ENCODE measurements around the gene PALM3. TPM values are rescaled to one million over a fixed set of nuclear protein-coding genes. Genes with fewer than 3 reads are reported as not detected.

PALM3 gene
- total RNA-seq, 2 experiments from 2014 or later = not detected

DNA sequence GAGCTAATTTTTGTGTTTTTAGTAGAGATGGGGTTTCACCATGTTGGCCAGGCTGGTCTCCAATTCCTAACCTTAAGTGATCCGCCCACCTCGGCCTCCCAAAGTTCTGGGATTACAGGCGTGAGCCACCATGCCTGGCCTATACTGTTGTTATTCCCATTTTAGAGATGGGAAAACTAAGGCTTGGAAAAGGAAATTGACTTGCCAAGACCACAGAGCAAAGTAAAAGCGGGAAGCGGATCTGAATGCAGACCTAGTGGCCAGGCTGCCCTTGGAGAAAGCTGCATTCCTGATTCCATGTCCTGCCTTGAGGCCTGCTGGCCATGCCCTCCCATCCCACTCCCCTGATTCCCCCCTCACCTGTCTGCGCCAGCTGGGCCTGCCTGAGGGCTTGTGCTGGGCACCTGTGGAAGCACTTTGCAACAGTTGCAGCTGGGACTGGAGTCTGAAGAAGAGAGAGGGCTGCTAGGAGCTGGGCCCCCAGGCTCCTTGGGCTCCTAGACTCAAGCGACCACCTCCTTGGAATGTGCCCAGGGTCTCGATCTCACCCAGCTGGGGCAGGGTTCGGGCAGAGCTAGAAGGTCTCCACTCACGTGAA is 5.7 kb downstream of the PALM3 start:
- H3K4me1 Mint-ChIP-seq (ENCODE audit: low read depth) = peaks cover 16% of the 10 kb centered on the region
- POLR2A ChIA-PET = interaction anchor here (0.7 kb wide), 1 partner anchor 339 kb away, joined by 3 read pairs; no protein-coding TSS in a partner anchor
- peaks cover 31% of the 10 kb centered on the region for H3K27me3 Mint-ChIP-seq
- H3K9me3 Mint-ChIP-seq = no peaks in the 10 kb centered on the region
- TF ChIP-seq, protein P1, sequence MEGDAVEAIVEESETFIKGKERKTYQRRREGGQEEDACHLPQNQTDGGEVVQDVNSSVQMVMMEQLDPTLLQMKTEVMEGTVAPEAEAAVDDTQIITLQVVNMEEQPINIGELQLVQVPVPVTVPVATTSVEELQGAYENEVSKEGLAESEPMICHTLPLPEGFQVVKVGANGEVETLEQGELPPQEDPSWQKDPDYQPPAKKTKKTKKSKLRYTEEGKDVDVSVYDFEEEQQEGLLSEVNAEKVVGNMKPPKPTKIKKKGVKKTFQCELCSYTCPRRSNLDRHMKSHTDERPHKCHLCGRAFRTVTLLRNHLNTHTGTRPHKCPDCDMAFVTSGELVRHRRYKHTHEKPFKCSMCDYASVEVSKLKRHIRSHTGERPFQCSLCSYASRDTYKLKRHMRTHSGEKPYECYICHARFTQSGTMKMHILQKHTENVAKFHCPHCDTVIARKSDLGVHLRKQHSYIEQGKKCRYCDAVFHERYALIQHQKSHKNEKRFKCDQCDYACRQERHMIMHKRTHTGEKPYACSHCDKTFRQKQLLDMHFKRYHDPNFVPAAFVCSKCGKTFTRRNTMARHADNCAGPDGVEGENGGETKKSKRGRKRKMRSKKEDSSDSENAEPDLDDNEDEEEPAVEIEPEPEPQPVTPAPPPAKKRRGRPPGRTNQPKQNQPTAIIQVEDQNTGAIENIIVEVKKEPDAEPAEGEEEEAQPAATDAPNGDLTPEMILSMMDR (IDR thresholded peaks at IDR 0.05) = no peak
- CTCF ChIA-PET = interaction anchor here (1.1 to 7.0 kb wide), 6 partner anchors 7 to 176 kb away, joined by 3 to 86 read pairs (median 14); partner anchors contain the start of gene MISP3
- ATAC-seq (no peak), DNase-seq (no peak)
- peaks cover 15% of the 10 kb centered on the region for H3K36me3 Mint-ChIP-seq (ENCODE audit: low read depth)
- H3K4me3 Mint-ChIP-seq = no peak overlapping the region
- no peak overlapping the region for H3K27ac Mint-ChIP-seq
- intact Hi-C loops (cut with micrococcal nuclease) = no loop called here

DNA sequence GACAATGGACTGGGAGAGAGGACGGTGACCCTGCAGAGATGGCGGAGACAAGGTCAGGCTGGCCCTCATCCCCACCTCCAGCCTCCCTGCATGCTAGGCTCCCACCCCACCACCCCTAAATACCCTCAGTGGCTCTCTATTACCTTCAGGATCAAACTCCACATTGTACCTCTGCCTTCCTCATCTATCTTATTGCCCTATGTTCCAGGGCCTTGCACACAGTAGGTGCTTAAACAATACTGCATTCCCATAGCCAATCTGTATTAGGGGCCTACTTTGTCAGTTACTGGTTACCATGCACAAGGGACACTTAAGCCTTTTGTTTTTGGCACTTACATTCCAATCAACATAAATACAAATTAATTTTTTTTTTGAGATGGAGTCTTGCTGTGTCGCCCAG is 6.5 kb downstream of the PALM3 start:
- intact Hi-C loops (cut with micrococcal nuclease) = no loop called here
- H3K9me3 Mint-ChIP-seq = no peaks in the 10 kb centered on the region
- CTCF ChIA-PET = interaction anchor here (1.2 to 7.0 kb wide), 2 partner anchors 16 to 20 kb away, joined by 3 to 86 read pairs; partner anchors contain the start of gene MISP3
- DNase-seq (no peak), ATAC-seq (no peak)
- no peak overlapping the region for H3K4me3 Mint-ChIP-seq
- POLR2A ChIA-PET = interaction anchor here (1.1 kb wide), 1 partner anchor 176 kb away, joined by 4 read pairs; no protein-coding TSS in a partner anchor
- peaks cover 18% of the 10 kb centered on the region for H3K36me3 Mint-ChIP-seq (ENCODE audit: low read depth)
- H3K27me3 Mint-ChIP-seq = peaks cover 27% of the 10 kb centered on the region
- TF ChIP-seq, protein P1 (IDR thresholded peaks at IDR 0.05) = no peak
- no peak overlapping the region for H3K27ac Mint-ChIP-seq
- peaks cover 16% of the 10 kb centered on the region for H3K4me1 Mint-ChIP-seq (ENCODE audit: low read depth)

GRCh38 chr19:14054721-14055120 is 7.2 kb downstream of the PALM3 start:
- ATAC-seq = no peak
- peaks cover 16% of the 10 kb centered on the region for H3K4me1 Mint-ChIP-seq (ENCODE audit: low read depth)

DNA sequence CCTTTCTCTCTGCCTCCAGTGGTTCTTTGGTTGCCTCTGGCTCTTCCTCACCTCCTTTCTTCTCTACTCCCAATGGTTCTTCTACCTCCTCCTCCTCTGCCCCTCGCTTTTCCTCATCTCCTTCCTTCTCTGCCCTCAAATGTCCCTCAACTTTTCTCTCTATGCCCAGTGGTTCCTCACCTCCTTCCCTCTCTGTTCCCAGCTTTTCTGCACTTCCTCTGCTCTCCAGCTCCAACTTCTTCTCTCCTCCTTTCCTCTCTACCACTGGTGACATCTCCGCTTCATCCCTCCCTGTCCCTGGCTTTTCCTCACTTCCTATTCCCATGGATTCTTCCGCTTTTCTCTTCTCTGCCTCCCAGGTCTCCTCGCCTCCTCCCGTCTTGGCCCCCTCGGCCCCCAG is 7.8 kb downstream of the PALM3 start:
- Mint-ChIP-seq H3K27ac (no peak overlapping the region), H3K36me3 (ENCODE audit: low read depth) (peaks cover 27% of the 10 kb centered on the region), H3K4me1 (ENCODE audit: low read depth) (peaks cover 16% of the 10 kb centered on the region), H3K27me3 (peaks cover 18% of the 10 kb centered on the region), H3K9me3 (no peaks in the 10 kb centered on the region), H3K4me3 (no peak overlapping the region)
- DNase-seq (no peak), ATAC-seq (no peak)
- TF ChIP-seq, protein P1 (IDR thresholded peaks at IDR 0.05) = no peak
- POLR2A ChIA-PET = interaction anchor here (0.8 to 1.1 kb wide), 2 partner anchors 99 to 175 kb away, joined by 3 to 4 read pairs; no protein-coding TSS in a partner anchor
- CTCF ChIA-PET = interaction anchor here (0.9 kb wide), 1 partner anchor 179 kb away, joined by 3 read pairs; no protein-coding TSS in a partner anchor
- intact Hi-C loops (cut with micrococcal nuclease) = no loop called here

More at GRCh38 chr19:14054721-14055120, 7.2 kb downstream of the PALM3 start:
- Mint-ChIP-seq H3K27me3 (peaks cover 22% of the 10 kb centered on the region), H3K4me3 (no peak overlapping the region), H3K36me3 (ENCODE audit: low read depth) (peaks cover 24% of the 10 kb centered on the region), H3K9me3 (no peaks in the 10 kb centered on the region), H3K27ac (no peak overlapping the region)
- intact Hi-C loops (cut with micrococcal nuclease) = no loop called here
- ChIA-PET CTCF (interaction anchor here (0.9 kb wide), 1 partner anchor 179 kb away, joined by 3 read pairs; no protein-coding TSS in a partner anchor), POLR2A (interaction anchor here (0.8 to 1.1 kb wide), 2 partner anchors 100 to 175 kb away, joined by 3 to 4 read pairs; no protein-coding TSS in a partner anchor)
- TF ChIP-seq, protein P1 (IDR thresholded peaks at IDR 0.05) = no peak
- no peak for DNase-seq

- Mint-ChIP-seq H3K27ac (no peak overlapping the region), H3K4me3 (no peak overlapping the region), H3K4me1 (ENCODE audit: low read depth) (peaks cover 13% of the 10 kb centered on the region), H3K27me3 (peaks cover 13% of the 10 kb centered on the region), H3K36me3 (ENCODE audit: low read depth) (peaks cover 33% of the 10 kb centered on the region), H3K9me3 (no peaks in the 10 kb centered on the region)
- DNase-seq (no peak), ATAC-seq (no peak)
- CTCF ChIA-PET = interaction anchor here (0.7 to 0.9 kb wide), 2 partner anchors 22 to 178 kb away, joined by 3 read pairs; partner anchors contain the start of gene IL27RA
- POLR2A ChIA-PET = interaction anchor here (1.3 kb wide), 1 partner anchor 18 kb away, joined by 7 read pairs; the partner anchor contains the start of gene MISP3
- intact Hi-C loops (cut with micrococcal nuclease) = no loop called here
- TF ChIP-seq, protein P1 (IDR thresholded peaks at IDR 0.05) = no peak
These were observed 8.4 kb downstream of the PALM3 start for GRCh38 chr19:14053500-14053899.
